K562 treated with DMSO at 1 percent for 48 hours (cell line): Measurements from ENCODE around the gene GPN1. TPM values are rescaled to one million over a fixed set of nuclear protein-coding genes. Genes with fewer than 3 reads are reported as not detected.

Experiments
- total RNA-seq: library from RNA; unstranded; fragments of 300-600 nt; gene quantifications from 2 replicates; pipeline ENCODE4 v1.2.3, GENCODE V29; 2022; ENCODE audit warnings: low replicate concordance; ENCODE audit errors: extremely low read depth

Gene GPN1
- total RNA-seq = not detected in 2 replicates

GRCh38 chr2:27628767-27629709, at the start of gene GPN1, which contains the start of gene CCDC121:
TSS of gene GPN1 (plus strand) at chr2:27629050. CDS start at chr2:27629059, 9 bp downstream.
TSS of gene CCDC121 (minus strand) at chr2:27629012. CDS start at chr2:27627799, 1,213 bp downstream.

GRCh38 chr2:27582695-27583389, 46.0 kb upstream of the GPN1 start, which contains the start of gene ZNF512:
TSS of gene ZNF512 (plus strand) at chr2:27583042. CDS start at chr2:27583113, 71 bp downstream.

DNA sequence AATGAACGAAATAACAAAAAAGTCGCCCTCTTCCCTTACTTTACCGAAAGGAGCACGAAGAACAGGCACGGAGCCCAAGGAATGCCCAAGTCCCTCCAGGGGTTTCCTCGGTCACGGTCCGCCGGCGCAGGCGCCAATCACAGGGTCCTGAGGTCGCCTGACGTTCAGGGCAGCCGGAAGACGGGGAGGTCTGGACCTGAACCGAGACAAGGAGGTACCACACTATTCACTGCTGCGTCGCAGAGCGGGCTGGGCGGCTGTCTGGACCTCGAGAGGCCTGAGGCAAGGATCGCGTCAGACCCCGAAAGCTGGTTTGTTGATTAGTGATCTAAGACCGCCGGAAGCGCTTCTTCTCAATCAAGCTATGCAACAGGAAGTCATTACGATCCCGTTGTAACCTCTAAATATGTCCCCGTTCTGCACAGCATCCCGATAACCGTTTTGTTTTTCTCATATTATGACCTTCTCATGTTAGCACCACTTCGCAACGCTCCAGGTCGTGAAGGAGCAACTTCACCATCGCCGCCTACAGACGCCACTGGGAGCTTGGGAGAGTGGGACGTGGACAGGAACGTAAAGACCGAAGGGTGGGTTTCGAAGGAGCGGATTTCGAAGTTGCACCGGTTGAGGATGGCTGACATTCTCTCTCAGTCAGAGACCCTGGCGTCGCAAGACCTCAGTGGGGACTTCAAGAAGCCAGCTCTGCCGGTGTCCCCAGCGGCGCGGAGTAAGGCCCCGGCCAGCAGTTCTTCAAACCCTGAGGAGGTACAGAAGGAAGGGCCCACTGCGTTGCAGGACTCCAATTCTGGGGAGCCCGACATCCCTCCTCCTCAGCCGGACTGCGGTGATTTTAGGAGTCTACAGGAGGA, 34.7 kb downstream of the GPN1 start, which contains the start of the genes SLC4A1AP and SUPT7L:
SLC4A1AP (plus strand) TSS at position 605 of the 869 bp plus-strand sequence; CDS start at position 631, 26 bp downstream.
SUPT7L (minus strand) TSS at position 330 of the 869 bp plus-strand sequence. CDS start 1,422 bp downstream, outside the sequence.

Other genes starting within 250 kb of the GPN1 start
- gene ZNF513, start 248.3 kb upstream of the GPN1 start, total RNA-seq = not detected in 2 replicates
- gene PPM1G, start 219.5 kb upstream of the GPN1 start, total RNA-seq = not detected in 2 replicates
- gene NRBP1, start 200.4 kb upstream of the GPN1 start, total RNA-seq = not detected in 2 replicates
- not detected in 2 replicates for gene KRTCAP3, start 186.7 kb upstream of the GPN1 start, total RNA-seq
- gene IFT172, start 139.3 kb upstream of the GPN1 start, total RNA-seq = not detected in 2 replicates
- gene FNDC4, start 133.8 kb upstream of the GPN1 start, total RNA-seq = not detected in 2 replicates
- not detected in 2 replicates for gene GCKR, start 132.2 kb upstream of the GPN1 start, total RNA-seq
- gene ZNF512, start 46.0 kb upstream of the GPN1 start, total RNA-seq = not detected in 2 replicates
- not detected in 2 replicates for gene CCDC121, start within 50 bp of the GPN1 start, total RNA-seq
- not detected in 2 replicates for gene SUPT7L, start 34.6 kb downstream of the GPN1 start, total RNA-seq
- not detected in 2 replicates for gene SLC4A1AP, start 34.8 kb downstream of the GPN1 start, total RNA-seq
- not detected in 2 replicates for gene MRPL33, start 142.7 kb downstream of the GPN1 start, total RNA-seq